Measurements from ENCODE around the gene DNAJA1. TPM values are rescaled to one million over a fixed set of nuclear protein-coding genes. Genes with fewer than 3 reads are reported as not detected.

The DNAJA1 gene
- total RNA-seq, 2 donors from 2014 or later, result 139 to 172 TPM

- no peaks in the 10 kb centered on the region for H3K9me3 ChIP-seq (ENCODE audit: control insufficient read depth, low read length)
- WGBS, 2 experiments (ENCODE audit: insufficient coverage in 1 of 2, insufficient read length in 1 of 2), result 94 to 95% methylated on average over 5 to 8 of the region's 8 CpGs
- Mint-ChIP-seq H3K9me3 (no peaks in the 10 kb centered on the region), H3K4me1 (peaks cover 18% of the 10 kb centered on the region), H3K36me3 (ENCODE audit: low read depth) (peaks cover 35% of the 10 kb centered on the region), H3K27me3 (ENCODE audit: insufficient read depth) (no peaks in the 10 kb centered on the region), H3K27ac (no peak overlapping the region), H3K4me3 (no peak overlapping the region)
- no peaks in the 10 kb centered on the region for H3K4me1 ChIP-seq (ENCODE audit: control insufficient read depth, insufficient read depth, low read length)
- no peak overlapping the region for H3K9ac ChIP-seq (ENCODE audit: extremely low read depth, low read length, poor library complexity, severe bottlenecking)
- no peaks in the 10 kb centered on the region for H3K27me3 ChIP-seq (ENCODE audit: control insufficient read depth, insufficient read depth, low read length, poor library complexity, severe bottlenecking)
- no peak for DNase-seq
- H3K4me3 ChIP-seq (ENCODE audit: low read length), result no peak overlapping the region
- H3K36me3 ChIP-seq (ENCODE audit: control insufficient read depth, insufficient read depth, low read length), result peaks cover 48% of the 10 kb centered on the region
- TF ChIP-seq CTCF (conservative IDR thresholded peaks at IDR 0.05), result no peak
- H3K27ac ChIP-seq (ENCODE audit: low read depth, low read length), result no peak overlapping the region
These were observed 17.4 kb downstream of the DNAJA1 start for GRCh38 chr9:33042473-33042872.

GRCh38 chr9:33043671-33044070 is 18.6 kb downstream of the DNAJA1 start:
- Mint-ChIP-seq H3K9me3 (no peaks in the 10 kb centered on the region), H3K27ac (peak overlapping the region; percentile 95), H3K4me3 (peak overlapping the region; percentile 68), H3K27me3 (ENCODE audit: insufficient read depth) (no peaks in the 10 kb centered on the region), H3K4me1 (peaks cover 18% of the 10 kb centered on the region), H3K36me3 (ENCODE audit: low read depth) (peaks cover 34% of the 10 kb centered on the region)
- Histone ChIP-seq H3K36me3 (ENCODE audit: control insufficient read depth, insufficient read depth, low read length) (peaks cover 47% of the 10 kb centered on the region), H3K4me3 (ENCODE audit: low read length) (peak overlapping the region; percentile 81), H3K9me3 (ENCODE audit: control insufficient read depth, low read length) (no peaks in the 10 kb centered on the region), H3K27ac (ENCODE audit: low read depth, low read length) (no peak overlapping the region), H3K27me3 (ENCODE audit: control insufficient read depth, insufficient read depth, low read length, poor library complexity, severe bottlenecking) (no peaks in the 10 kb centered on the region), H3K9ac (ENCODE audit: extremely low read depth, low read length, poor library complexity, severe bottlenecking) (peak overlapping the region; percentile 70), H3K4me1 (ENCODE audit: control insufficient read depth, insufficient read depth, low read length) (no peaks in the 10 kb centered on the region)
- DNase-seq, result no peak
- TF ChIP-seq CTCF (conservative IDR thresholded peaks at IDR 0.05), result no peak
- WGBS, 2 experiments (ENCODE audit: insufficient coverage in 1 of 2, insufficient read length in 1 of 2), result 74 to 82% methylated on average over 7 to 8 of the region's 8 CpGs

DNA sequence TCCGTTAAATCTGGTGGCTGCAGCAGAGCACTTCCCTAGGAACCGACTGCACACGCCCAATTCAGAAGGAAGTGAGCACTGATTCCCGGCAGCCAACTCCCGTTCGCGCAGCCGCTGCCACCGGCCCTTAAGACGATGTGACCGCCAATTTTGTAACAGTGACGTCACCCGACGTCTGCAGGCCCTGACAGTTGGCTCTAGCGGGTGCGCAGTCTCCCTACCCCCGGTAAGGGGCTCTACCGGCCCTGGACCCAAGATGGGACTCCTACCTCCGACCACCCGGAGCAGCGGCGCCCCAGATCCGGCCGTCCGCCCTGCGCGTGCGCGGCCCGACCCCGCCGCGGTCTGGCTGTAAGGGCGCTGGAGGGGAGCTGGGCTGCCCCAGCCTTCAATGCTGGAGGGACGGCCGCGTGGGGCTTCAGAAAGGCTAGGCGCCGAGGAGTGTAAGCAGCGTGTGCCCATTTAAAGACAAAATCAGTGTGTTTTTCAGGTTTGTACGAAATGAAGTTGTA is 19.1 kb downstream of the DNAJA1 start:
- H3K27me3 Mint-ChIP-seq (ENCODE audit: insufficient read depth), result no peaks in the 10 kb centered on the region
- 5 to 7% methylated on average over 30 to 41 of the region's 41 CpGs for WGBS, 2 experiments (ENCODE audit: insufficient coverage in 1 of 2, insufficient read length in 1 of 2)

More for the DNA sequence above, 19.1 kb downstream of the DNAJA1 start:
- Mint-ChIP-seq H3K9me3 (no peaks in the 10 kb centered on the region), H3K4me3 (peak overlapping the region; percentile 68), H3K36me3 (ENCODE audit: low read depth) (peaks cover 34% of the 10 kb centered on the region), H3K27ac (peak overlapping the region; percentile 95), H3K4me1 (peaks cover 18% of the 10 kb centered on the region)
- H3K9ac ChIP-seq (ENCODE audit: extremely low read depth, low read length, poor library complexity, severe bottlenecking), result peak overlapping the region; percentile 70
- no peaks in the 10 kb centered on the region for H3K4me1 ChIP-seq (ENCODE audit: control insufficient read depth, insufficient read depth, low read length)
- DNase-seq, result peak; percentile 90
- H3K27ac ChIP-seq (ENCODE audit: low read depth, low read length), result peak overlapping the region; percentile 50
- no peak for TF ChIP-seq CTCF (conservative IDR thresholded peaks at IDR 0.05)
- no peaks in the 10 kb centered on the region for H3K27me3 ChIP-seq (ENCODE audit: control insufficient read depth, insufficient read depth, low read length, poor library complexity, severe bottlenecking)
- peak overlapping the region; percentile 81 for H3K4me3 ChIP-seq (ENCODE audit: low read length)
- peaks cover 47% of the 10 kb centered on the region for H3K36me3 ChIP-seq (ENCODE audit: control insufficient read depth, insufficient read depth, low read length)
- no peaks in the 10 kb centered on the region for H3K9me3 ChIP-seq (ENCODE audit: control insufficient read depth, low read length)

Data from endodermal cell (in vitro differentiated cells).